Activated naive CD8-positive, alpha-beta T cell treated with anti-CD3 and anti-CD28 coated beads, Interleukin-2, amount 50 U/mL, for 24 hours (primary cell): ENCODE results near the gene PPP1R12B.
"Not testable (repeated sequence)": the region's sequence is repeated elsewhere in the genome, so short reads cannot be mapped to it uniquely, and the experiment has no call there.

ENCODE experiments used
- ATAC-seq: fragments of 150-1000 bp; cut with Tn5 transposase; one replicate; pipeline ENCODE4 v1.10.0; 2021
- DNase-seq: peaks from one replicate; pipeline ENCODE4 v3.0.0; 2021
- H3K27ac Mint-ChIP-seq: one replicate; pipeline ENCODE4 v1.8.0; 2021; ENCODE audit warnings: mild to moderate bottlenecking, mixed read lengths
- H3K27me3 Mint-ChIP-seq: one replicate; pipeline ENCODE4 v1.8.0; 2021; ENCODE audit warnings: mixed read lengths
- H3K36me3 Mint-ChIP-seq: one replicate; pipeline ENCODE4 v1.8.0; 2021; ENCODE audit warnings: low read depth, mixed read lengths
- H3K4me1 Mint-ChIP-seq: one replicate; pipeline ENCODE4 v1.8.0; 2021; ENCODE audit warnings: mixed read lengths
- H3K4me3 Mint-ChIP-seq: one replicate; pipeline ENCODE4 v1.8.0; 2021; ENCODE audit warnings: mild to moderate bottlenecking, moderate library complexity, mixed read lengths
- H3K9me3 Mint-ChIP-seq: one replicate; pipeline ENCODE4 v1.8.0; 2021; ENCODE audit warnings: mixed read lengths

The PPP1R12B gene

DNA sequence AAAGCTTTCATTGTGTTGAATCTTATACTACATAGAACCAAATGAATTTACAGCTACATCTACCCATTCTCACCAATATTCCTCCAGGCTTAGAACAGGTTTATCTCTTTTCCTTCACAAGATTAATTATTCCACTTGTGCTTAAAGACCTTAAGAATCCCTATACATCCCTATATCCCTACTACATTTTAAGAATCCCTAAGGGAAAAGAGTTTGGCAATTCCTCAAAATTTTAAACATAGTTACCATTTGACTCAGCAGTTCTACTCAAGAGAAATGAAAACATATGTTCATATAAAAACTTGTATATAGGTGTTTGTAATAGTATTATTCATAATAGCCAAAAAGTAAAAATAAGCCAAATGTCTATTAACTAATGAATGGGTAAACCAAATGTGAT, 140.6 kb downstream of the PPP1R12B start:
- H3K4me3 Mint-ChIP-seq, H3K27me3 Mint-ChIP-seq, DNase-seq, H3K27ac Mint-ChIP-seq, ATAC-seq, H3K9me3 Mint-ChIP-seq: not testable (repeated sequence)
- Mint-ChIP-seq H3K4me1 (peaks cover 21% of the 10 kb centered on the region), H3K36me3 (peaks cover 28% of the 10 kb centered on the region)

DNA sequence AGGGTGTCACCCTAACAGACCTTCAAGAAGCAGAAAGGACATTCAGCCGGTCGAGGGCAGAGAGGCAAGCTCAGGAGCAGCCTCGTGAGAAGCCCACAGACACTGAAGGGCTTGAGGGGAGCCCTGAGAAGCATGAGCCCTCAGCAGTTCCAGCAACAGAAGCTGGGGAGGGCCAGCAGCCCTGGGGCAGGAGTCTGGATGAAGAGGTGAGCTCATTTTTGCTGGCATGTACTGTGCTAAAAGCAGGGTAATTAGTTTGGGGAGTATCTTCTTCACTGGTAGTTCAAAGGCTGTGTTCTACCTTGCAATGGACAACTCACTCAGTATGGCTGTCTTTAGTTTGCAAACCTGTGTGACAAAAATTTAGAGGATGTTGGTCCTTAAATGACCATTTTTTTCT, 144.6 kb downstream of the PPP1R12B start:
- not testable (repeated sequence) for H3K27ac Mint-ChIP-seq, ATAC-seq, H3K4me3 Mint-ChIP-seq, H3K27me3 Mint-ChIP-seq, DNase-seq, H3K9me3 Mint-ChIP-seq
- H3K36me3 Mint-ChIP-seq, result peaks cover 28% of the 10 kb centered on the region
- H3K4me1 Mint-ChIP-seq, result peaks cover 11% of the 10 kb centered on the region

DNA sequence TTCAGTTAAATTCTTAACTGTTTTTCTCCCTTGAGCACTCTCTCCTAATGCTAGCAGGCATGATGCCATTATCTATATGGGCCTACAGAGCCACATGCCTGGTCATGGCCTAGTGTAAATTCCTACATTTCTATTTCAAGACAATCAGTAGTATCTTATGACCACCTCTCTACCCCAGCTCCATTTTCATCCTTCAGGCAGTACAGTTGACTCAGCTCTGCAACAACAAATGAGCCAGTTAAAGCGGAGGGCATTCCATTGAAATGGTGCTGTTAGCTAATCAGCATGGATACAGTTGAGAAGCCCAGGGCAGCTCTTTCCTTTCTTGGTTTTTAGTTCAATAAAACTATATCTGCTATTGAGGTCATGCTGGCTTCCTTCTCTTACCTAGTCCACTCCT, 150.0 kb downstream of the PPP1R12B start:
- H3K4me3 Mint-ChIP-seq, result no peak overlapping the region
- peaks cover 11% of the 10 kb centered on the region for H3K36me3 Mint-ChIP-seq
- no peak overlapping the region for H3K27ac Mint-ChIP-seq
- DNase-seq (no peak), ATAC-seq (no peak)
- no peaks in the 10 kb centered on the region for H3K4me1 Mint-ChIP-seq
- H3K27me3 Mint-ChIP-seq, result no peaks in the 10 kb centered on the region
- H3K9me3 Mint-ChIP-seq, result no peaks in the 10 kb centered on the region

DNA sequence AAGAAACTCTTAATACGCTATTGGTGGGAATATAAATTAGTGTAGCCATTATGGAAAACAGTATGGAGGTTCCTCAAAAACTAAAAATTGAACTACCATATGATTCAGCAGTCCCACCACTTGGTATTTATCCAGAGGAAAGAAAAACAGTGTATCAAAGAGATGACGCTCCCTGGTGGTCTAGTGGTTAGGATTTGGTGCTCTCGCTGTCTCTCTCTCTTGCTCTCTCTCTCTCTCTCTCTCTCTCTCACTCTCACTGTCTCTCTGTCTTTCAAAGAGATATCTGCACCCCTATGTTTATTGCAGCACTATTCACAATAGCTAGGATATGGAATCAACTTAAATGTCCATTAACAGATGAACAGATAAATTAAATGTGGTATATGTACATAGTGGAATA, 151.5 kb downstream of the PPP1R12B start:
- not testable (repeated sequence) for H3K36me3 Mint-ChIP-seq, ATAC-seq, H3K4me1 Mint-ChIP-seq, H3K9me3 Mint-ChIP-seq, DNase-seq, H3K4me3 Mint-ChIP-seq, H3K27me3 Mint-ChIP-seq, H3K27ac Mint-ChIP-seq

DNA sequence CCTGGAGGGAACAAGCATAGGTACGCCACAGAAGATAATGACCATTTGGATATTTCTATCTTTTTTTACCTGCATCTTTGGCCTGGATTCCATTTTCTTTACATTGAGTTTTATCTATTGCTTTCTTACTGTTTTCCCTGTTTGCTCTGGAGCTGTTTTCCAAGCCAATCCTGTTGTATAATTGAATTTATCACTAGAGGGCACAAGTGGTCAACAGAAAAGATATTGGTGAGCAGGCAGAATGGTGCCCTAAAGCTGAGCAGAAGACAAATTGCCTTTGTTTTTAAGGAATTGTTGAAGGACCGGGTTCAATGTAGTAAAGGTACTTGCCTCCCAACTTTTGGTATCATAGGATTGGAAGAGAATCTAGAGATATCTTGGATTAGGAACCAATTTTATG, 152.8 kb downstream of the PPP1R12B start:
- no peaks in the 10 kb centered on the region for H3K9me3 Mint-ChIP-seq
- H3K36me3 Mint-ChIP-seq, result peaks cover 3% of the 10 kb centered on the region
- DNase-seq (no peak), ATAC-seq (no peak)
- no peak overlapping the region for H3K4me3 Mint-ChIP-seq
- H3K27ac Mint-ChIP-seq, result no peak overlapping the region
- no peaks in the 10 kb centered on the region for H3K27me3 Mint-ChIP-seq
- no peaks in the 10 kb centered on the region for H3K4me1 Mint-ChIP-seq

DNA sequence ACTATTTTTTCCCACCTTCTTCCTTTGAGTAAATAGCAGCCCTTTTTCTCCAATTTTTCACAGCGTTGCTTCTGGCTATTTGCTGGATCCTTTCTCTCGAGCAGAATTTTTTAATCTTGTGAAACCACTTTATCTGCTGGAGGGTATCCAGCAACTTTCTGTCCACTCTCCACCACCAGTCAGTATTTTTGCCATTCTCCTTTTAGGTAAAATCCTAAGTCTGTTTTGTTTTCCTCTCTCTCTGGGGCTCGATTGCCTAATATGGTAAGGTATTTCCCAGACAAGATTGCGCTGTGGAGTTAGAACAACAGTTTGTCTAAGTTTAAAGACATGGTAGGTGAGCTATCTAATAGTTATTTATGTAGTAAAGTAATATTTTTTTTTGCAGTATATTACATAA, 156.9 kb downstream of the PPP1R12B start:
- peaks cover 3% of the 10 kb centered on the region for H3K36me3 Mint-ChIP-seq
- no peak for ATAC-seq
- DNase-seq, result no peak
- no peaks in the 10 kb centered on the region for H3K4me1 Mint-ChIP-seq
- no peak overlapping the region for H3K4me3 Mint-ChIP-seq
- H3K9me3 Mint-ChIP-seq, result no peaks in the 10 kb centered on the region
- H3K27me3 Mint-ChIP-seq, result no peaks in the 10 kb centered on the region
- H3K27ac Mint-ChIP-seq, result no peak overlapping the region

DNA sequence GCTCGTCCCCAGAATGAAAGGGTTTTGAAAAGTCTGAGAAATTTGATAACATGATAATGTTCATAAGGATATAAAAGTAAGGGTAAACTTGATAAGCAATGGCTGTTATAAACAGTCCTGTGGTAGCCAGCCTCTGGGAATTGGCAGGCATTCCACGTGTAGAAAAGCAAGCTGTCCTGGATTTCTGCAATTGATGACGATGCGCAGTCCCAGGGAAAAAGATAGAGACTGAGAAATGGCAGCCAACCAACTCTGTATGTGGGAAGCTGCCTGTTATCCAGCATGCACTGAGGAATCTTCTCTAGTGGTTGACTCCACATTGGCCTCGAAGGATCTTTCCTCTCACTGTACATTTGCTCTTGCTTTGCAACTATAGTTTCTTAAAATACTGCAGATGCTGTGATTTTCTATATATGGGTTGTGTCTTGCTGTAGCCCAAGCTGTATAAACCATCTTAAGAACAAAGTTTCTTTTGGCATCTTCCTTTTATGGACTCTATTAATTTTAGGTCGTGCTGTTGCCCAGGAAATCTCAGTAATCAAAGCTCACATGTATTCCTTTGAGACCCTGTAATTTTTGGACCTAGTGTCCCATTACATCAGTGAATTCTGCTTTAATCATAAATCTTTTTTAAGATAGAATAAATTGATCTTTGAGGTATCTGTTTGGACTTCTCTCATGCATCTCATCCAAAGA, 157.5 kb downstream of the PPP1R12B start:
- H3K27ac Mint-ChIP-seq, H3K36me3 Mint-ChIP-seq, H3K27me3 Mint-ChIP-seq, ATAC-seq, H3K9me3 Mint-ChIP-seq, H3K4me1 Mint-ChIP-seq, H3K4me3 Mint-ChIP-seq, DNase-seq: not testable (repeated sequence)

DNA sequence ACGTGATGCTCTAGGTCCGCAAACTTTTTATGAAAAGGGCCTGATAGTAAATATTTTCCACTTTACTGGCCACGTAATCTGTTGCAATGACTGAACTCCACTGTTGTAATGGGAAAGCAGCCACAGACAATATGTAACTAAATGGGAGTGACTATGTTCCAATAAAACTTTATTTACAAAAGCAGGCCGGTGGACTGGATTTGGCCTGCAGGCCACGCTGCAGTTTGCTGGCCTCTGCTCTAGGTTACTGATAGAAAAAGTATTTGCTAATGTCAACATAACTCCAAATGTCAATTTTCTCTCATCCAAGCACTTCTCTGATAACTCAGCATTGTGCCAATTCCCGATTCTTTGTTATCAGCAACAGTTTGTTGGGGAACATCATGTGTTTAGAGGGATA, 160.4 kb downstream of the PPP1R12B start:
- H3K9me3 Mint-ChIP-seq, H3K27ac Mint-ChIP-seq, H3K36me3 Mint-ChIP-seq, H3K4me1 Mint-ChIP-seq, DNase-seq, ATAC-seq, H3K4me3 Mint-ChIP-seq, H3K27me3 Mint-ChIP-seq: not testable (repeated sequence)

DNA sequence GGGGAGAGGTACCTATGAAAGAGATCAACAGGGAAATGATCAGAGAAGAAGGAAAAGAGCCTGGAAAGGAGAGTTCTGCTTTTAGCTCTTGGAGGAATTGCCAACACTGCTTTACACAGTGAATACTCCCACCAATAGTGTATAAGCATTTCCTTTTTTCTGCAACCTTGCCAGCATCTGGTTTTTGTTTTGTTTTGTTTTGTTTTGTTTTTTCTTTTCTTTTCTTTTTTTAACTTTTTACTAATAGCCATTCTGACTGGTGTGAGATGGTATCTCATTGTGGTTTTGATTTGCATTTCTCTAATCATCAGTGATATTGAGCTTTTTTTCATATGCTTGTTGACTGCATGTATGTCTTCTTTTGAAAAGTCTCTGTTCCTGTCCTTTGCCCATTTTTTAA, 165.4 kb downstream of the PPP1R12B start:
- not testable (repeated sequence) for H3K27ac Mint-ChIP-seq

DNA sequence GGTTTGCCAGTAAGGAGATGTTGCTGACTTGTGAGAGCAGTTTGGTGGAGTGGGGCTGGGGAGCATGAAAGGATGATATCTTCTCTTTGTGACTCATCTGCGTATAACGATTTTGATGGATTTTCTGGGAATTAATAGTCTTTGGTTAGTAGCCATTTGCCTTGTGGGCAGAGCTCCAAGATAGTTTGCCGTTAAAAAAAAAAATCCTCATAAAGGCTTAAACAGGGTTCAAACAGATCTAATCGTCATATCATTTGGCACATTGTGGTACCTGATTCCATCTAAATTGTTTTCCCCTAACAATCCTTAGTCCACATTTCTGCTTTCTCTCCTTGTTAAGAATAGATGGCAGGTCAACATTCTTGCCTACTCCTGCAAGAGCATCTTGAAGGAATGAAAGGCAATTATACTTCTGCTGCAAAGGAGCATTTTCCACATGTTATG, 168.0 kb downstream of the PPP1R12B start:
- no peak overlapping the region for H3K4me3 Mint-ChIP-seq
- DNase-seq (no peak), ATAC-seq (no peak)
- H3K9me3 Mint-ChIP-seq, result no peaks in the 10 kb centered on the region
- H3K4me1 Mint-ChIP-seq, result peaks cover 2% of the 10 kb centered on the region
- H3K36me3 Mint-ChIP-seq, result peaks cover 7% of the 10 kb centered on the region
- H3K27me3 Mint-ChIP-seq, result no peaks in the 10 kb centered on the region
- H3K27ac Mint-ChIP-seq, result no peak overlapping the region

More for the DNA sequence above, 165.4 kb downstream of the PPP1R12B start:
- not testable (repeated sequence) for H3K27me3 Mint-ChIP-seq, H3K4me3 Mint-ChIP-seq, H3K36me3 Mint-ChIP-seq, H3K4me1 Mint-ChIP-seq, H3K9me3 Mint-ChIP-seq, ATAC-seq, DNase-seq

DNA sequence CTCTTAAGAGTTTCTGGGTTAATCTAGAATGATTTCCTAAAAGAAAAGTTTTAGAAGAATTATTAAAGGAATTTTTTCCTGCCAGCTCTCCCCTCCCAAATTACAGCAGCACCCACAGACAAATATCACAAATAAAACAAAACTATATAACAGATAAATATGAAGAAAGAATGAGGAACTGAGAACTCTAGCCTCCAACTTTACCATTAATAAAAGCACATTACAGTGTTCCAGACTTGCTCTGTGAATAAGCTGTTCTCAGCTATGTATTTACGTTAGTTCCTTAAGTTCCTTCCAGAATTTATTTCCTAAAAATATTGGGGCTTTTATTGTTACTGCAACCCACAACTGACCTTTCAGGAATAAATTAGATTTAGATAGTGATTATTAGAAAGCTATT, 168.6 kb downstream of the PPP1R12B start:
- ATAC-seq, result not testable (repeated sequence)

DNA sequence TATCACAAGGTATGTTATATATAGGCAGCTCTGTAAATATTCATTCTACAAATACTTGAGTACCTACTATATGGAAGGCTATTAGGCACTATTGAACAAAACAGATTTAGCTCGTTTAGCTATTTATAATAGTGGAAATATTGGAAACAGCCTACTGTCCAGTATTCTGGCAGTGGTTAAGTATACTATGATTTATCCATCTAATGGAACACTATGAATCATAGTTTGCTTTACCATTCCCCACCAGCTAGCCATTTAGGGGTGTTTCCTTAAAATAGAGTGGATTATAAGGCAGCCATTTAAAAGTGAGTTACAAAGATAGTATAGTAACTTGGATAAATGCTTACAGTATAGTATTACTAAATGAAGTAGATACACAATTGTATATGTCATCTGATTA, 169.7 kb downstream of the PPP1R12B start:
- H3K4me1 Mint-ChIP-seq, H3K27ac Mint-ChIP-seq, H3K9me3 Mint-ChIP-seq, H3K4me3 Mint-ChIP-seq, ATAC-seq, H3K36me3 Mint-ChIP-seq, DNase-seq, H3K27me3 Mint-ChIP-seq: not testable (repeated sequence)

More for the DNA sequence above, 168.6 kb downstream of the PPP1R12B start:
- H3K27ac Mint-ChIP-seq, DNase-seq, H3K36me3 Mint-ChIP-seq, H3K4me1 Mint-ChIP-seq, H3K4me3 Mint-ChIP-seq, H3K27me3 Mint-ChIP-seq, H3K9me3 Mint-ChIP-seq: not testable (repeated sequence)

DNA sequence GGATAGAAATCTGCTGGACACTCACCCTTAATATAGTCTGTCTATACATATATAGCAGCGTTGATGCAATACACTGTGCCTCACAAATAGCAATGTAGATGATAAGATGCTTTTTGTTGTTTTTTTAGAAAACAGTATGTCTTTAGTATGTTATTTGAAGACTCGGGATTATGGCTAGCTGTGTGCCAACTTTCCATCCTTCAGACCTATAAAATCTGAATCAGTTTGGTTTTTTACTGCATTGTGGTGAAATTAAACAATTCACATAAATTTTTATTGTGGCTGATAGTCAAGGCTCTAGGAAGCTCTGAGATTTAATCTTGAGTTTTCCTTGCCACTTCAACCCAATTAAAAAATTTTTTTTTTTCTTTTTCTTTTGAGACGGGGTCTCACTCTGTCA, 170.4 kb downstream of the PPP1R12B start:
- DNase-seq, H3K27ac Mint-ChIP-seq, H3K9me3 Mint-ChIP-seq, H3K4me3 Mint-ChIP-seq, H3K4me1 Mint-ChIP-seq, H3K36me3 Mint-ChIP-seq, H3K27me3 Mint-ChIP-seq, ATAC-seq: not testable (repeated sequence)

DNA sequence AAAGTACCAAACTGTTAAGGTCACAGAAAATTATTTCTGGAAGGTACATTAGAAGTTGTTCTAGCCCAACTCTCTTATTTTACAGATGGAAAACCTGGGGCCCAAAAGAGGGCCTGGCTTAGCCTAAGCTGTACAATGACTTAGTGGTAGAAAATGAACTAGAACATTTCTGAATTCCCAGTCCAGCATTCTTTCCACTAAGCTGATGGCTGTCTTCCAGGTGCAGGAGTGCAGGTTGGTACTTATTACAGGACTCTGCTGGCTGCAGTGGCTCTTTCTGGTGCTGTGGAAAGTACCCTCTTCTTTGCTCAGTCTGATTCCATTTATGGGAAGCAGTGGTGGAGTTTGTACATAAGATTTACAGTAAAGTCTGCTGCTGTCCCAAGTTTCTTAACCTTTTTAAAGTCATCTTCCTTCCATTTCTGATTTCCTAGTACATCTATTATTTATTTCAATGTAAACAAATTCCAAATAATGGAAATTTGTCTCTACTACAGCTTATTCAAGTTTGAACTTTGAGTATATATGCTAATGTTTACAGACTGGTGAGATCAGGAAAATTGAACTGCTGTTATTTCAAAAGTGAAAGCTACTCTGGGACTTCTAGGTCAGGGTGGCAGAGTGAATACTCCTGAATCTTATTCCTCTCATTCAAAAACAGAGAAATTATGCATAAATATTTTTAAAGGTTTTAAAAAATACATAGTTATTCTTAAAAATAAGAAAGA, 171.8 kb downstream of the PPP1R12B start:
- H3K4me3 Mint-ChIP-seq, H3K27me3 Mint-ChIP-seq, DNase-seq, H3K4me1 Mint-ChIP-seq, H3K27ac Mint-ChIP-seq, ATAC-seq, H3K36me3 Mint-ChIP-seq, H3K9me3 Mint-ChIP-seq: not testable (repeated sequence)

DNA sequence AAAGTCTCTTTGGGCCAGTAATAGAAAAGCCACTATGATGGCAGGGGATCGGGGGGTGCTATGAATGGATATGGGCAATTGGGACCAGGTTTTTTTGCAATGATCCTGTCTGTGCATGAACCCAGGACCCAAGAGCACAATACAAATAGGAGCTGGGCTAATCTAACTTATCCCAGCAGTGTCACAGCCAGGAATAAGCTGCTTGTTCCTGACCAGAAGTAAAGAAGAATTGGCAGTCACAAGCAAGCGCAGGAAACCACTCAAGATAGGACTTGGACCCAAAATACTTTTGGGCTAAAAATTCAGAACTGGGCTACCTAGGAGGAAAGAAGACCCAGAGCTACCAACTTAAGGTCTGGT, 172.3 kb downstream of the PPP1R12B start:
- H3K27ac Mint-ChIP-seq, H3K27me3 Mint-ChIP-seq, H3K9me3 Mint-ChIP-seq, H3K36me3 Mint-ChIP-seq, ATAC-seq, H3K4me1 Mint-ChIP-seq, H3K4me3 Mint-ChIP-seq, DNase-seq: not testable (repeated sequence)
